GM19452 (cell line): Measurements from ENCODE around the gene PLCB4.

Experiments
- ATAC-seq: cut with Tn5 transposase; IDR thresholded peaks from one replicate; pipeline ENCODE4 v1.9.1; 2021; ENCODE audit not compliant: unreplicated experiment

Gene PLCB4

GRCh38 chr20:9301129-9302090 is 232.5 kb downstream of the PLCB4 start:
- ATAC-seq = no peak

GRCh38 chr20:9302091-9302462 is 233.2 kb downstream of the PLCB4 start:
- no peak for ATAC-seq

- ATAC-seq = no peak
These were observed 237.6 kb downstream of the PLCB4 start for GRCh38 chr20:9306521-9306920.

- no peak for ATAC-seq
These were observed 239.2 kb downstream of the PLCB4 start for GRCh38 chr20:9308056-9308455.

GRCh38 chr20:9311132-9311531 is 242.2 kb downstream of the PLCB4 start:
- ATAC-seq = no peak

- no peak for ATAC-seq
These were observed 250.9 kb downstream of the PLCB4 start for GRCh38 chr20:9319687-9320384.

- ATAC-seq = no peak
These were observed 252.1 kb downstream of the PLCB4 start for GRCh38 chr20:9321007-9321406.

GRCh38 chr20:9322661-9323060 is 253.8 kb downstream of the PLCB4 start:
- no peak for ATAC-seq

- ATAC-seq = no peak
These were observed 254.7 kb downstream of the PLCB4 start for GRCh38 chr20:9323622-9324021.

- ATAC-seq = no peak
These were observed 260.6 kb downstream of the PLCB4 start for GRCh38 chr20:9329355-9330101.

GRCh38 chr20:9330151-9330550 is 261.3 kb downstream of the PLCB4 start:
- ATAC-seq = no peak

- no peak for ATAC-seq
These were observed 263.0 kb downstream of the PLCB4 start for GRCh38 chr20:9331707-9332435.

- no peak for ATAC-seq
These were observed 264.0 kb downstream of the PLCB4 start for GRCh38 chr20:9332791-9333479.

- no peak for ATAC-seq
These were observed 266.0 kb downstream of the PLCB4 start for GRCh38 chr20:9334866-9335265.

GRCh38 chr20:9338101-9338500 is 269.2 kb downstream of the PLCB4 start:
- ATAC-seq = no peak

- ATAC-seq = no peak
These were observed 270.8 kb downstream of the PLCB4 start for GRCh38 chr20:9339708-9340107.

GRCh38 chr20:9342651-9343050 is 273.8 kb downstream of the PLCB4 start:
- ATAC-seq = no peak

GRCh38 chr20:9344083-9344920 is 275.4 kb downstream of the PLCB4 start:
- ATAC-seq = no peak

- ATAC-seq = no peak
These were observed 279.4 kb downstream of the PLCB4 start for GRCh38 chr20:9348316-9348715.
